Mucosa of rectum (tissue), 2 donors: ENCODE measurements around the gene ERMN.
"Not testable (repeated sequence)": the region's sequence is repeated elsewhere in the genome, so short reads cannot be mapped to it uniquely, and the experiment has no call there.

Experiments
- H3K27ac ChIP-seq, 2 donors: one replicate each; pipeline ENCODE4 v1.7.0; 2013; ENCODE audit warnings: inconsistent platforms in 2 of 2, low read depth in 2 of 2, low read length in 2 of 2
- H3K27me3 ChIP-seq, 2 donors: one replicate each; pipeline ENCODE4 v1.7.0; 2013; ENCODE audit warnings: low read length in 2 of 2; ENCODE audit not compliant: control insufficient read depth in 2 of 2, insufficient read depth in 2 of 2
- H3K36me3 ChIP-seq, 2 donors: one replicate each; pipeline ENCODE4 v1.7.0; 2013; ENCODE audit warnings: low read length in 2 of 2; ENCODE audit not compliant: control insufficient read depth in 2 of 2, insufficient read depth in 2 of 2
- H3K4me1 ChIP-seq, 2 donors: one replicate each; pipeline ENCODE4 v1.7.0; 2013; ENCODE audit warnings: low read length in 2 of 2, mild to moderate bottlenecking in 1 of 2; ENCODE audit not compliant: control insufficient read depth in 2 of 2, insufficient read depth in 2 of 2
- H3K4me3 ChIP-seq, 2 donors: one replicate each; pipeline ENCODE4 v1.7.0; 2013; ENCODE audit warnings: low read length in 2 of 2
- H3K9ac ChIP-seq, 2 donors: one replicate each; pipeline ENCODE4 v1.7.0; 2013; ENCODE audit warnings: low read length in 2 of 2, low read depth in 1 of 2, mild to moderate bottlenecking in 1 of 2
- H3K9me3 ChIP-seq, 2 donors: one replicate each; pipeline ENCODE4 v1.7.0; 2013; ENCODE audit warnings: low read length in 2 of 2; ENCODE audit not compliant: control insufficient read depth in 2 of 2
- donor health status: healthy.
- donor health status: Normal muscosa, but diverticular disease.

The ERMN gene

GRCh38 chr2:157301307-157301706, 24.3 kb downstream of the ERMN start:
- Histone ChIP-seq H3K9me3 (no peaks in the 10 kb centered on the region), H3K27me3 (no peaks in the 10 kb centered on the region), H3K4me3 (no peak overlapping the region), H3K4me1 (no peaks in the 10 kb centered on the region), H3K9ac (no peak overlapping the region), H3K36me3 (no peaks in the 10 kb centered on the region), H3K27ac (no peak overlapping the region)

DNA sequence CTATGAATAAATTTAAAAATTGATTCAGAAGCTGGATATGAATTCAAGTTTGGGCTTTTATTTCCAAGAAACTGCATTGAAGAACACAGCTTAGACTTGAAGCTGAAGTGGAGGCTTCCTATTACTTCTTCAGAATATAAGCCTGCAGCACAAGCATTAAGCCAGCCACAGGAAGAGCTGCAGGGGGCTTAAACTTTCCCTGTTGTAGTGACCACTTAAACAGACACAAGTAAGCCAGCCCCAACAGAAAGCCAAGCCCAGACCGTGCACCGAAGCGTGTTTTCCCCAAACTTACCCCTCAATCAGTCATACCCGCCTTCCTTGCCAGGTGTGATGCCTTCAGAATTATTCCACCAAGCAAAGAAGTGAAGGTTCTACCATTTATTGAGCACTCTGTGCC, 28.7 kb downstream of the ERMN start:
- H3K4me3 ChIP-seq = no peak overlapping the region
- no peak overlapping the region for H3K9ac ChIP-seq
- H3K36me3 ChIP-seq = no peaks in the 10 kb centered on the region
- H3K9me3 ChIP-seq = no peaks in the 10 kb centered on the region
- H3K27ac ChIP-seq = no peak overlapping the region
- no peaks in the 10 kb centered on the region for H3K27me3 ChIP-seq
- H3K4me1 ChIP-seq = no peaks in the 10 kb centered on the region

- H3K27me3 ChIP-seq = no peaks in the 10 kb centered on the region
- no peaks in the 10 kb centered on the region for H3K9me3 ChIP-seq
These were observed 29.1 kb downstream of the ERMN start for GRCh38 chr2:157296490-157296889.

DNA sequence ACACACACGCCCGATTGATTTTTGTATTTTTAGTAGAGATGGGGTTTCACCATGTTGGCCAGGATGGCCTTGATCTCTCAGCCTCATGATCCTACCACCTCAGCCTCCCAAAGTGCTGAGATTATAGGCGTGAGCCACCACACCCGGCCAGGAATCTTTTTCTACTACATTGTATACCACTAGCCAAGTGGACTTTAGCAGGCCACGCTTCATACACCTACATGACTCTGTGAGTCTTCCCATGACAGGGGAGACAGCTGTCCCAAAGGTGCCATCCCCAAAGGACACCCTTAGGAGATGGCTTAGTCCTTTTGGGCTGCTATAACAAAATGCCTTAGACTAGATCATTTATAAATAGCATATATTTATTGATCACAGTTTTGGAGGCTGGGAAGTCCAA, 32.8 kb downstream of the ERMN start:
- Histone ChIP-seq H3K4me1 (peaks cover 2 to 10% of the 10 kb centered on the region in 2 donors), H3K9ac (no peak overlapping the region), H3K4me3 (no peak overlapping the region), H3K27ac (no peak overlapping the region), H3K27me3 (no peaks in the 10 kb centered on the region), H3K9me3 (no peaks in the 10 kb centered on the region), H3K36me3 (no peaks in the 10 kb centered on the region)

More at GRCh38 chr2:157296490-157296889, 29.1 kb downstream of the ERMN start:
- Histone ChIP-seq H3K9ac (no peak overlapping the region), H3K4me1 (no peaks in the 10 kb centered on the region), H3K36me3 (no peaks in the 10 kb centered on the region), H3K27ac (no peak overlapping the region), H3K4me3 (no peak overlapping the region)

DNA sequence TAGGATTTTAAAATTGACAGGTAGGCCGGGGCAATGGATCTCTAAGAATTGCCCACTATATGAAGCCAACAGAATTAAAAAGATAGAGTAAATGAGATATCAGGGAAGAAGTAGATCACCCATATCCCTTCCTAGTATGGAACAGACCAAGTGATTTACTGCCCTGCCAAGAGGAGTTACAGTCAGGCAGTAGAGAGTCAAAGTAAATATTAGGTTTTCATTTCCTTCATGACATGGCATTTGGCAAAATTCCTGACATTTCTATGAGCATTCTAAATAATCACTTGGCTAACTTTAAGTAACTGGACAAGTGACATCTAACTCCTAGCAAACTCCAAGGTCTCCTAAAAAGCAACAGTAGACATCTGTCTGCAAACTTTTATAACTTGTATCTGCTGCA, 34.6 kb downstream of the ERMN start:
- no peak overlapping the region for H3K27ac ChIP-seq
- H3K27me3 ChIP-seq = no peaks in the 10 kb centered on the region
- no peak overlapping the region for H3K4me3 ChIP-seq
- no peaks in the 10 kb centered on the region for H3K9me3 ChIP-seq
- H3K36me3 ChIP-seq = no peaks in the 10 kb centered on the region
- H3K9ac ChIP-seq = no peak overlapping the region
- peaks cover 2 to 10% of the 10 kb centered on the region in 2 donors for H3K4me1 ChIP-seq

DNA sequence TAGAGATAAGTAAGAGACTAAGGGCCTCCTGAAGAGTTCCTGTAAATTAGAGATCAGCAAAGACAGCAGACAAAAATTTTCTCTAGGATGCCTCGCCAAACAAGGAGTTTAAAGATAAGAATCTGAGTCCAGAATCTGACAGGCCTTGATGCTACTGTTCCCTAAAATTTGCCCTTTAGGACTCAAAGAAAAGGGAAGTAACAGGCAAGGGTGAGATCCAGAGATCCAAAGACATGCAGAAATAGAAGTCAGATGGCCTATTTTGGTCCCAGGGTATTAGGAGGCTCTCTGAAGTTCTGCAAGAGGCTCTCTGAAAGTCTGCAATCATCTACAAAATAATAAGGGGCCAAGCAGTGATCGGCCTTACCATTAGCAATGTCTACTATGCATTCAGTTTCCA, 35.1 kb downstream of the ERMN start:
- H3K36me3 ChIP-seq = peaks cover 0 to under 1% of the 10 kb centered on the region in 2 donors
- H3K27me3 ChIP-seq = no peaks in the 10 kb centered on the region
- peaks cover 2 to 10% of the 10 kb centered on the region in 2 donors for H3K4me1 ChIP-seq
- no peak overlapping the region for H3K27ac ChIP-seq
- no peak overlapping the region for H3K4me3 ChIP-seq
- H3K9ac ChIP-seq = no peak overlapping the region
- H3K9me3 ChIP-seq = no peaks in the 10 kb centered on the region

- H3K4me3 ChIP-seq = no peak overlapping the region
- no peak overlapping the region for H3K27ac ChIP-seq
- no peaks in the 10 kb centered on the region for H3K27me3 ChIP-seq
- H3K9ac ChIP-seq = no peak overlapping the region
- H3K4me1 ChIP-seq = peaks cover 2 to 15% of the 10 kb centered on the region in 2 donors
- no peaks in the 10 kb centered on the region for H3K9me3 ChIP-seq
- peaks cover 0 to 3% of the 10 kb centered on the region in 2 donors for H3K36me3 ChIP-seq
These were observed 38.5 kb downstream of the ERMN start for GRCh38 chr2:157287160-157287559.

DNA sequence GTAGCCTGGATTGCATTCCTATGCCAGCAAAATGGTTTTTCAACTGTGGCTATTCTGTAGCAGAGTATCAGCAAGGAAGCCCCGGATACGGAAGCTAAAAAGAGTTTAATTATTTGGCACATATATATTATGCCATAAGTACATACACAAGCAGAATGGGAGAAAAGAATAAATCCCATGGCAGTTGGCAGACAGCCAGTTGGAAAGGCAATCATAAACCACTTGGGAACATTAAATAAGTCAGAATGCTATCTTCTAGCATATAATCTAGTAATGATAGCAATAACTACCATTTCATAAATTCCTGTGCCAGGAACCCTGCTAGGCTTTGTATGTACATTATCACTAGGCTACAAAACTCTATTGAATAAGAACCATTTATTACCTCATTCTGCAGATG, 42.2 kb downstream of the ERMN start:
- peaks cover 0 to 5% of the 10 kb centered on the region in 2 donors for H3K4me1 ChIP-seq
- no peak overlapping the region for H3K4me3 ChIP-seq

GRCh38 chr2:157281316-157281715, 44.3 kb downstream of the ERMN start:
- Histone ChIP-seq H3K9me3 (no peaks in the 10 kb centered on the region), H3K4me1 (peaks cover 0 to 5% of the 10 kb centered on the region in 2 donors)

More for the DNA sequence above, 42.2 kb downstream of the ERMN start:
- no peaks in the 10 kb centered on the region for H3K27me3 ChIP-seq
- H3K9me3 ChIP-seq = no peaks in the 10 kb centered on the region
- peaks cover 0 to 3% of the 10 kb centered on the region in 2 donors for H3K36me3 ChIP-seq
- no peak overlapping the region for H3K9ac ChIP-seq
- H3K27ac ChIP-seq = no peak overlapping the region

DNA sequence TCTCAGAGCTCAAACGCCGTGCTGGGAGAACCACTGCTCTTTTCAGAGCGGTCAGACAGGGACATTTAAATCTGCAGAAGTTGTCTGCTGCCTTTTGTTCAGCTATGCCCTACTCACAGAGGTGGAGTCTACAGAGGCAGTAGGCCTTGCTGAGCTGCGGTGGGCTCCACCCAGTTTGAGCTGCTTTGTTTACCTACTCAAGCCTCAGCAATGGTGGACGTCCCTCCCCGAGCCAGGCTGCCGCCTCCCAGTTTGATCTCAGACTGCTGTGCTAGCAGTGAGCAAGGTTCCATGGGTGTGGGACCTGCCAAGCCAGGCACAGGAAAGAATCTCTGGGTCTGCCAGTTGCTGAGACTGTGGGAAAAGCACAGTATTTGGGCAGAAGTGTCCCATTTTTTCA, 46.3 kb downstream of the ERMN start:
- not testable (repeated sequence) for H3K36me3 ChIP-seq, H3K27ac ChIP-seq, H3K4me3 ChIP-seq, H3K4me1 ChIP-seq, H3K9me3 ChIP-seq, H3K27me3 ChIP-seq, H3K9ac ChIP-seq

More at GRCh38 chr2:157281316-157281715, 44.3 kb downstream of the ERMN start:
- Histone ChIP-seq H3K9ac (no peak overlapping the region), H3K4me3 (no peak overlapping the region), H3K27ac (no peak overlapping the region), H3K36me3 (peaks cover 0 to 3% of the 10 kb centered on the region in 2 donors), H3K27me3 (no peaks in the 10 kb centered on the region)
